SU-DHL-6 (cell line): ENCODE results near the gene TSPO.

Experiments
- CTCF ChIP-seq: fragments of 200-600 bp; sonication (generic); IDR thresholded peaks from one replicate; pipeline ENCODE4 v1.5.1; 2017; ENCODE audit warnings: antibody characterized with exemption, mild to moderate bottlenecking, low read length, moderate library complexity; ENCODE audit not compliant: insufficient read depth, poor library complexity, severe bottlenecking
- EZH2phosphoT487 ChIP-seq: fragments of 200-600 bp; sonication (generic), shearing (Covaris generic); conservative IDR thresholded peaks from 2 replicates; pipeline ENCODE4 v1.6.1; 2018; ENCODE audit warnings: mild to moderate bottlenecking, antibody characterized with exemption, low read length, moderate library complexity, mixed read lengths

GRCh38 chr22:43156413-43156812, 5.1 kb downstream of the TSPO start:
- TF ChIP-seq CTCF (no peak), EZH2phosphoT487 (no peak)
